Sigmoid colon (tissue), 7 donors: ENCODE data around the gene CD164L2. TPM values are rescaled to one million over a fixed set of nuclear protein-coding genes. Genes with fewer than 3 reads are reported as not detected.
A peak's percentile ranks its signal among the peaks of the same experiment; 100 is the strongest.

Source experiments
- DNase-seq: peaks from one replicate; pipeline ENCODE4 v3.0.0-alpha.2; 2019
- H3K27ac ChIP-seq, 4 donors: fragments of 200-600 bp; sonication (generic); one replicate each; pipeline ENCODE4 v1.5.1; 2016 to 2019; ENCODE audit warnings: mild to moderate bottlenecking in 1 of 4
- H3K27me3 ChIP-seq, 3 donors: fragments of 200-600 bp; sonication (generic); one replicate each; pipeline ENCODE4 v1.5.1; 2019; ENCODE audit warnings: mild to moderate bottlenecking in 1 of 3
- H3K36me3 ChIP-seq, 4 donors: fragments of 200-600 bp; sonication (generic); one replicate each; pipeline ENCODE4 v1.5.1; 2016 to 2019
- H3K4me1 ChIP-seq, 4 donors: fragments of 200-600 bp; sonication (generic); one replicate each; pipeline ENCODE4 v1.5.1; 2017 to 2019
- H3K4me3 ChIP-seq, 4 donors: fragments of 200-600 bp; sonication (generic); one replicate each; pipeline ENCODE4 v1.5.1; 2017 to 2019; ENCODE audit warnings: mild to moderate bottlenecking in 2 of 4, moderate library complexity in 1 of 4
- H3K9me3 ChIP-seq, 4 donors: fragments of 200-600 bp in 3 of 4; sonication (generic) in 3 of 4; one replicate each; pipeline versions ENCODE4 v1.5.1 to v1.6.1; 2013 to 2019
- EP300 ChIP-seq, 4 donors: sonication (generic); formaldehyde crosslinking; IDR thresholded peaks; one replicate each; pipeline ENCODE4 v1.6.1; 2017; ENCODE audit warnings: antibody characterized with exemption in 4 of 4
- POLR2A ChIP-seq, 2 donors: fragments of 450-650 bp; IDR thresholded peaks; one replicate each; pipeline ENCODE4 v1.6.1; 2016; ENCODE audit warnings: antibody characterized with exemption in 2 of 2, mild to moderate bottlenecking in 2 of 2, moderate library complexity in 2 of 2
- POLR2AphosphoS5 ChIP-seq, 4 donors: sonication (generic); formaldehyde crosslinking; IDR thresholded peaks; one replicate each; pipeline ENCODE4 v1.6.1; 2017; ENCODE audit warnings: antibody characterized with exemption in 4 of 4
- WGBS, 2 donors: extraction: QIAGEN DNeasy Blood & Tissue Kit; methylation state at CpG; one replicate each; pipeline ENCODE4 v1.1.7; 2013; 5-methylcytosine and 5-hydroxymethylcytosine counted together
- intact Hi-C: fragments of 100-400 bp; cut with DNase I; formaldehyde crosslinking; loops from one replicate; pipeline ENCODE4 v1.15.1; 2023
- polyA plus RNA-seq, 3 donors: library from polyadenylated mRNA; stranded (reverse); fragments of 200-250 nt; gene quantifications; one replicate each; pipeline ENCODE4 v1.2.3, GENCODE V29; 2013
- total RNA-seq, 4 donors: library from RNA; depleted of rRNA; stranded (reverse); fragments of >200 nt; gene quantifications; one replicate each; pipeline ENCODE4 v1.1.0, GENCODE V29; 2016
- TF ChIP-seq, protein P1 (sequence below), 4 experiments: fragments of 450-650 bp in 3 of 4; fragments of 200-600 bp in 1 of 4; IDR thresholded peaks; one replicate each; pipeline ENCODE4 v1.5.1; 2016 to 2019; ENCODE audit warnings: antibody characterized with exemption in 4 of 4, mild to moderate bottlenecking in 3 of 4, moderate library complexity in 2 of 4
- donor health status: healthy with polysubstance abuse.
- donor health status: Bipolar disorder and iron deficiency.
- donor health status: healthy.

The CD164L2 gene
- total and polyA plus RNA-seq, 7 donors = 1.2 to 1.9 TPM; not detected in 5

DNA sequence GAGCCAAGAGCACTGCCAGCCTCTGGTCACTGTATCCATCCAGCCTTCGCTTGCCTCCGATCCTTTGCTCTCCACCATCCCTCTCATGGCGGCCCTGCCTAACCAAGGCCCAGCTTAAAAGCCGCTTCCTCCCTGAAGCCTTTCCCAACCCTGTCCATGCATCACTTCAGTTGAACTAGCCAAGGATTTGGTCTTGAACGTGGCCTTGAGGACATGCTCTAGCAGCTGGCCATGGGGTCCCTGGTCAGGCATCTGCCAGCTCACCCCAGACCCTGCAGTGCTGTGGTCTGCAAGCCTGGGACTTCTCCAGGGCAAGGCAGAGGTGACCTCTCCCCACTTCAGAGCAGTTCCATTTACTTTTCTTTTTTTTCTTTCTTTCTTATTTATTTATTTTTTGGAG is 46.4 kb downstream of the CD164L2 start:
- whole genome bisulfite sequencing, 2 donors = 94 to 97% methylated on average over 5 of the region's 5 CpGs
- TF ChIP-seq, protein P1, sequence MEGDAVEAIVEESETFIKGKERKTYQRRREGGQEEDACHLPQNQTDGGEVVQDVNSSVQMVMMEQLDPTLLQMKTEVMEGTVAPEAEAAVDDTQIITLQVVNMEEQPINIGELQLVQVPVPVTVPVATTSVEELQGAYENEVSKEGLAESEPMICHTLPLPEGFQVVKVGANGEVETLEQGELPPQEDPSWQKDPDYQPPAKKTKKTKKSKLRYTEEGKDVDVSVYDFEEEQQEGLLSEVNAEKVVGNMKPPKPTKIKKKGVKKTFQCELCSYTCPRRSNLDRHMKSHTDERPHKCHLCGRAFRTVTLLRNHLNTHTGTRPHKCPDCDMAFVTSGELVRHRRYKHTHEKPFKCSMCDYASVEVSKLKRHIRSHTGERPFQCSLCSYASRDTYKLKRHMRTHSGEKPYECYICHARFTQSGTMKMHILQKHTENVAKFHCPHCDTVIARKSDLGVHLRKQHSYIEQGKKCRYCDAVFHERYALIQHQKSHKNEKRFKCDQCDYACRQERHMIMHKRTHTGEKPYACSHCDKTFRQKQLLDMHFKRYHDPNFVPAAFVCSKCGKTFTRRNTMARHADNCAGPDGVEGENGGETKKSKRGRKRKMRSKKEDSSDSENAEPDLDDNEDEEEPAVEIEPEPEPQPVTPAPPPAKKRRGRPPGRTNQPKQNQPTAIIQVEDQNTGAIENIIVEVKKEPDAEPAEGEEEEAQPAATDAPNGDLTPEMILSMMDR (IDR thresholded peaks at IDR 0.05) = no peak
- TF ChIP-seq EP300 (IDR thresholded peaks at IDR 0.05) (no peak), POLR2A (IDR thresholded peaks at IDR 0.05) (no peak), POLR2AphosphoS5 (IDR thresholded peaks at IDR 0.05) (no peak)
- no peaks in the 10 kb centered on the region for H3K27me3 ChIP-seq
- no peak for DNase-seq
- H3K4me1 ChIP-seq = no peaks in the 10 kb centered on the region
- peaks cover 7 to 66% (median 30%) of the 10 kb centered on the region in 4 donors for H3K36me3 ChIP-seq
- no peak overlapping the region for H3K4me3 ChIP-seq
- H3K27ac ChIP-seq = no peak overlapping the region
- intact Hi-C loops = loop anchor here (10.0 kb wide), 1 partner anchor 58 kb away; the partner anchor contains the start of gene GPR3
- no peaks in the 10 kb centered on the region for H3K9me3 ChIP-seq

DNA sequence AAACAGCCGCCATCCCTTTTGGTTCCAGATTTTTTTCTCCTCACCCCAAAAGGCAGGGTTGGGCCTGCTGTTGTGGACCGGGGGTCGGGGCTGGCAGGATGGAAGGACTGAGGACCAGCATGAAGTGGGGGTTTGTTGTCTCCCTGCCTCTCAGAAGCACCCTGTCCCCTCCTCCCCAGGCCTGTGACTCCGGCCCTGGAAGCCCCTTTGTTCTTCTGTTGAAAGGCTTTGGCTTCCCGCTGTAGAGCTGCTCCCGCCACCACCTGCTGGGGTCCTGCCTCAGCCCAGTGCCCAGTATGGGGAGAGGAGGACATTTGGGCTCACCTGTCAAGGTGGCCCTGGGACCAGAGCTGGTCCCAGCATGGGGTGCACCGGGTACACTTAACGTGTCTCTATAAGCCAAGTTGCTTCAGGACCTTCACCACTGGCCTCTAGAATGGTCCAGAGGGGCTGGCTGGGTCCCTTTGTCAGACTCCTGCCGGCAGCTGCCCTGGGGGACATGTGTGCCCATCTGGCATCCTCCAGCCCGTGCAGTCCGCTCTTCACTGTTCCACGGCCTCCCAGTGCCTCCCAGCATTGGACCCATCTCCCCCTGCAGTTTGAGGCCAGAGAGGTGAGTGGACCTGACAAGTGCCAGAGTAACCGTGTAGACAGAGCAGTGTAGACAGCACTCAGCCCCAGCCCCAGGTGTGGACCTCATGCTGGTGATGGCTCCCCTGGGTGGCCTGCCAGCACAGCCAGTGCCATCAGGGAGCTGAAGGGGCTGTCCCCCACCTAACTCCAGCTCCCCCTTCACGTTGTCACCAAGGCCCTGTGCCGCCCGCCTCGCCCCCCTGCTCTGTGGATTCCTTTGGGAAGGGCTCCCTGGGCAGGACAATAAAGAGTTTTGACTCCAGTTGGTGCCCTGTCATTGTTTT is 47.4 kb downstream of the CD164L2 start:
- peaks cover 7 to 75% (median 35%) of the 10 kb centered on the region in 4 donors for H3K36me3 ChIP-seq
- no peaks in the 10 kb centered on the region for H3K4me1 ChIP-seq
- DNase-seq = no peak
- H3K27me3 ChIP-seq = no peaks in the 10 kb centered on the region
- intact Hi-C loops = loop anchor here (10.0 kb wide), 1 partner anchor 59 kb away; the partner anchor contains the start of gene GPR3
- WGBS, 2 donors = 93% methylated on average over 17 of the region's 17 CpGs
- no peak overlapping the region for H3K4me3 ChIP-seq
- TF ChIP-seq, protein P1 (IDR thresholded peaks at IDR 0.05) = no peak
- TF ChIP-seq POLR2AphosphoS5 (IDR thresholded peaks at IDR 0.05) = no peak
- no peak for TF ChIP-seq POLR2A (IDR thresholded peaks at IDR 0.05)
- TF ChIP-seq EP300 (IDR thresholded peaks at IDR 0.05) = no peak
- no peak overlapping the region for H3K27ac ChIP-seq
- H3K9me3 ChIP-seq = no peaks in the 10 kb centered on the region

DNA sequence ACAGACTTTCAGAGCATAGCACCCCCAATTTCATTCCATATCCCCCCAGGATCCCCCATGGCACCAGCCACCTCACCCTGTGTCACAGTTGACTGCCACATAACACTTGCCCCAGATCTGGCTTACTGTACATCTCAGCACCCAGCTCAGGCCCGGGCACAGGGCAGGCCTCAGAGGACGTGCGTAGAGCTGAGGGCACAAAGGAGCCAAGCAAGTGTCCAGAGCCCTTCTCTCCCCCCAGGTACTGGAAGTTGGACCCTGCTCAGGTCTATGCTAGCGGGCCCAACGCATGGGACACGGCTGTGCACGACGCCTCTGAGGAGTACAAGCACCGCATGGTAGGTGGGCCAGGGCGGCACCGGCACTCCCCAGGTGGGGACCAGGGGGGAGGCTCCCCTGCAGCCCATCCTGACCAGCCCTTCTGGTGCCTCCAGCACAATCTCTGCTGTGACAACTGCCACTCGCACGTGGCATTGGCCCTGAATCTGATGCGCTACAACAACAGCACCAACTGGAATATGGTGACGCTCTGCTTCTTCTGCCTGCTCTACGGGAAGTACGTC is 49.3 kb downstream of the CD164L2 start:
- intact Hi-C loops = loop anchor here (10.0 kb wide), 1 partner anchor 61 kb away; the partner anchor contains the start of gene GPR3
- Histone ChIP-seq H3K4me1 (peaks cover 0 to under 1% (median 0%) of the 10 kb centered on the region in 4 donors), H3K9me3 (no peaks in the 10 kb centered on the region), H3K27me3 (no peaks in the 10 kb centered on the region), H3K4me3 (no peak overlapping the region), H3K36me3 (peaks cover 7 to 86% (median 36%) of the 10 kb centered on the region in 4 donors), H3K27ac (no peak overlapping the region)
- no peak for TF ChIP-seq EP300 (IDR thresholded peaks at IDR 0.05)
- no peak for TF ChIP-seq POLR2AphosphoS5 (IDR thresholded peaks at IDR 0.05)
- no peak for DNase-seq
- 94% methylated on average over 17 of the region's 17 CpGs for WGBS, 2 donors

DNA sequence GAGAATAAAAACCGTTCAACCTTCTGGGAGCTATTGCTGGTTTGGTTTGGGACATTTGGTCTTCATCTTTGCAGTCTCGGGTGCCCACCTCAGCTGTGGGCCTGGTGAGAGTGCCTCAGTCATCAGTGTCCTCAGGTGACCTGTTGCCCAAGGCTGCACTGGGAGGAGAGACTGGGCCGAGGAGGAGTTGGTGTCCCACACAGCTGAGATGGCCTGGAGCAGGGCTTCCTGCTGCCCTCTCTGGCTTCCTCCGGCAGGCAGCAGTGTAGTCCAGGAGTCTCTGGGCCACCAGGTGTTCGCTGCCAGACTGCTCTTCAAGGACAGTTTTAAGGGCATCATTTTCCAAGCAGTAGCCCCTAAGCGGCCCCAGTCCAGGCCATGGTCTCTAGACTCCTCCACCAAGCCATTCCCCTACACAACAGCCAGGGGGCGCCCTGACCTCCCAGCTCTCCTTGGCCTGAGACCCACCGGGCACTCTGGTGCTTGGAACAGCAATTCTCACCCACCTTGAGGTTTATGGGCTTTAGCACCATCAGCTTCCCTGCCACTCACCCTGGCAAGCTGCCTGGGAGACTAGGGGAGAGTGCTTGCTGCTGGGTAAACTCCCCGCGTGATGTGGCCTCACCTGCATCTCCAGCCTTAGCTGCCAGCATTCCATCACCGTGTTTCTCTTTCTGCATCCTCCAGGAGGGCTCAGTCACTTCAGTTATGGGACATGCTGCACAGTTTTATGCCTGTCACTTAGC is 50.4 kb downstream of the CD164L2 start:
- Histone ChIP-seq H3K36me3 (peaks cover 7 to 83% (median 36%) of the 10 kb centered on the region in 4 donors), H3K4me3 (no peak overlapping the region), H3K27ac (no peak overlapping the region), H3K9me3 (no peaks in the 10 kb centered on the region), H3K4me1 (peaks cover 0 to 11% (median 4%) of the 10 kb centered on the region in 4 donors), H3K27me3 (no peaks in the 10 kb centered on the region)
- peak; percentile 68 for DNase-seq
- intact Hi-C loops = loop anchor here (10.0 kb wide), 1 partner anchor 62 kb away; the partner anchor contains the start of gene GPR3
- 67 to 71% methylated on average over 11 of the region's 11 CpGs for WGBS, 2 donors
- TF ChIP-seq, protein P1 (IDR thresholded peaks at IDR 0.05) = peak in 3 of 4 experiments; percentile 63 to 71 (median 67)
- TF ChIP-seq POLR2AphosphoS5 (IDR thresholded peaks at IDR 0.05) (no peak), EP300 (IDR thresholded peaks at IDR 0.05) (no peak)
